ENCODE results near the gene DDIT4L.
"Not testable (repeated sequence)": the region's sequence is repeated elsewhere in the genome, so short reads cannot be mapped to it uniquely, and the experiment has no call there.

The DDIT4L gene

DNA sequence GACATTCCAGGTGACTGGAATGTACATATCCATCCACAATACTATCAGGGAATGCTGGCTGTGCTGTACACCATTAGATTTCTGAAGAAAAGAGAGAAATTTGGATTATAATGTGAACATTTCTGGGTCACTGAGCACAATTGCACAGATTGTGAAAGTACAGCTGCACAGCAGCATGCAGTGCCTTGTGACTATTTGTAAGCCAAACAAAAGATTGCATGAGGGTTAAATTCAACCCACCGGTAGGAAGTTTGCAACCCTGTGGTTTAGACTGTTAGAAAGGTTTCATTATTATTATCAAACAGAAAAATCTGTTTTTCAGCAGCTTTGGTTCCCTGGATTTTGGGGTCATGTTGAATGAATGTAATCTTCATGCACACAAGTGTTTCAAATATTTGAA is 24.5 kb downstream of the DDIT4L start:
- no peak for DNase-seq

- DNase-seq: no peak
These were observed 25.2 kb downstream of the DDIT4L start for GRCh38 chr4:100164808-100165760.

- no peak for DNase-seq
These were observed 28.1 kb downstream of the DDIT4L start for GRCh38 chr4:100162027-100162685.

- no peak for DNase-seq
These were observed 41.1 kb downstream of the DDIT4L start for GRCh38 chr4:100149190-100149589.

DNA sequence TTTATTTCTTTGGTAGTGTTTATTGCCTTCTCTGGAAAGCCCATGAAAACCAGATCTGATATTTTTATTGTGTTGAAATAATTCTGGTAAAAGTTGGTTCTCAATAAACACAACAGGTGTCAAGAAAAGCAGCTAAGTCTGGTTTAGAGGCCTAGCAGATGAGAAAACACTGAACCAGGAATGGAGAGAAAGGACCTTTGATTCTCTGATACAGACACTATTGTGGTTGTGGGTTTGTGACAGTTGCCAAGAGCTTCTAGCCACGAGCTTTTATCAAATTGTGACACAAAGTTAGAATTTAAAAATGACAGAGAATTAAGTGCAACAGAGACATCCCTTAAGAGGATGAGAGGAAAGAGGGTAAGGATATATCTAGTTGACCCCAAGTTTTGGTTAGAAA is 42.6 kb downstream of the DDIT4L start:
- no peak for DNase-seq

DNA sequence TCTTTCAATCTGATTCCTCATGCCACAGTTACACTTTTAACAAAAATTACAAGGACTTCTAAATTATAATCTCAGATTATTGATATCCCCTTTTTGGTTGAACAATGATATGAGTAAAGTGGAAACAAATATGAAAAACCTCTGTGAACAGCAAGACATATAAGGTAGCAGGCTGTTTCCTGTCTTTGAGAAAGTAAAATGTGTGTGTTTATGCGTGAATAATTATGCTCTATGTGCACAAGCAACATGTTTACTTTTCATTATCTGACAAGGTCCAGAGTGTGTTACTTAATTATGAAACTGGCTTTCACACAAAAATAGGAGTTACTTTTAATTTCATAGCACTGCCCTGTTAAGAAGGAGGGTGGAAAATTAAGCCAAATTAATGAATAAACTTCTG is 43.1 kb downstream of the DDIT4L start:
- peak; percentile 78 for DNase-seq

DNA sequence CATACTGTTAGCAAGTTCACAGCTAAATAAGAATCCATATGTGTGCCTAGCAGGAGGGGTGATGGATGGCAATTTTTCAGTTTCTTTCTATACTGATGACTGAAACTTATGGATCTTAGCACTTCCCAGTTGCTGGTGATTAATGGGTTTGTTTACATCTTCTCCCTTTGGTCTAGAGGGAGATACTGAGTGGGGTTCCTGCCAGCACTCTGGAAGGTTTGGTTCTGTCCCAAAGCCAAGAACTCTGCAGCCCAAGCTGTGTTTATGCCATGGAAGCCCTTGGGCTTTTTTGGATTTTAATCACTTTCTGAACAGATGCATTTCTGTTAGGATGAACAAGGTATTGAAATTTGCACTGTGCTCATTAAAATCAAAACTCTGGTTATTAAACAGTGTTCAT is 43.5 kb downstream of the DDIT4L start:
- DNase-seq: peak; percentile 93

GRCh38 chr4:100137320-100137719 is 52.9 kb downstream of the DDIT4L start:
- not testable (repeated sequence) for DNase-seq
